NCI-H2081 (cell line): ENCODE results near the gene PATL1.
A peak's percentile ranks its signal among the peaks of the same experiment; 100 is the strongest.
"Not testable (repeated sequence)": the region's sequence is repeated elsewhere in the genome, so short reads cannot be mapped to it uniquely, and the experiment has no call there.

Experiments
- DNase-seq, 2 experiments: peaks; one replicate each; lab custom pipeline; 2025; lab: John Stamatoyannopoulos, UW

Gene PATL1, protein sequence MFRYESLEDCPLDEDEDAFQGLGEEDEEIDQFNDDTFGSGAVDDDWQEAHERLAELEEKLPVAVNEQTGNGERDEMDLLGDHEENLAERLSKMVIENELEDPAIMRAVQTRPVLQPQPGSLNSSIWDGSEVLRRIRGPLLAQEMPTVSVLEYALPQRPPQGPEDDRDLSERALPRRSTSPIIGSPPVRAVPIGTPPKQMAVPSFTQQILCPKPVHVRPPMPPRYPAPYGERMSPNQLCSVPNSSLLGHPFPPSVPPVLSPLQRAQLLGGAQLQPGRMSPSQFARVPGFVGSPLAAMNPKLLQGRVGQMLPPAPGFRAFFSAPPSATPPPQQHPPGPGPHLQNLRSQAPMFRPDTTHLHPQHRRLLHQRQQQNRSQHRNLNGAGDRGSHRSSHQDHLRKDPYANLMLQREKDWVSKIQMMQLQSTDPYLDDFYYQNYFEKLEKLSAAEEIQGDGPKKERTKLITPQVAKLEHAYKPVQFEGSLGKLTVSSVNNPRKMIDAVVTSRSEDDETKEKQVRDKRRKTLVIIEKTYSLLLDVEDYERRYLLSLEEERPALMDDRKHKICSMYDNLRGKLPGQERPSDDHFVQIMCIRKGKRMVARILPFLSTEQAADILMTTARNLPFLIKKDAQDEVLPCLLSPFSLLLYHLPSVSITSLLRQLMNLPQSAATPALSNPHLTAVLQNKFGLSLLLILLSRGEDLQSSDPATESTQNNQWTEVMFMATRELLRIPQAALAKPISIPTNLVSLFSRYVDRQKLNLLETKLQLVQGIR

GRCh38 chr11:59668950-59669610 lies at the start of gene PATL1:
PATL1 (minus strand) TSS chr11:59669037; CDS start chr11:59668895, 142 bp downstream.
- DNase-seq, result peak; percentile 98

GRCh38 chr11:59716051-59716450 lies 47.2 kb upstream of the PATL1 start:
- DNase-seq, result no peak

DNA sequence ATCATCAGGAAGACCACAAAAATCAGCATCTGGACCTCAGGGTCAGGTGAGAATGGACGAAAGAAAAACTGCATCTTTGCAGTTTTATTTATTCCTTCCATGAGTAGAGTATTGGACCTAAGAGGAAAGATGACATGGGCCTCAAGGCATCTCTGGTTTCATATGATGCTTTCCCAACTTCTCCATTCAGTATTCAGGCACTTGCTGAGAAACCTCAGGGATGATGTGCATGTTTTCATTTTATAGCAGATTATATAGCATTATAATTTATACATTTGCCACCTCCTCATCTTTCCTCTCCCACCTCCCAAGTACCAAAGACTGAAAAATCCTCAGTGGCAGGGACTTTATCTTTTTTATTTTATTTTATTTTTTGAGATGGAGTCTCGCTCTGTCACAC lies 44.9 kb upstream of the PATL1 start, which contains the start of gene OR10V1:
Gene OR10V1 (minus strand): TSS at position 101 of the 400 bp plus-strand sequence. CDS start 0 bp downstream, at position 101.
- DNase-seq, result no peak

DNA sequence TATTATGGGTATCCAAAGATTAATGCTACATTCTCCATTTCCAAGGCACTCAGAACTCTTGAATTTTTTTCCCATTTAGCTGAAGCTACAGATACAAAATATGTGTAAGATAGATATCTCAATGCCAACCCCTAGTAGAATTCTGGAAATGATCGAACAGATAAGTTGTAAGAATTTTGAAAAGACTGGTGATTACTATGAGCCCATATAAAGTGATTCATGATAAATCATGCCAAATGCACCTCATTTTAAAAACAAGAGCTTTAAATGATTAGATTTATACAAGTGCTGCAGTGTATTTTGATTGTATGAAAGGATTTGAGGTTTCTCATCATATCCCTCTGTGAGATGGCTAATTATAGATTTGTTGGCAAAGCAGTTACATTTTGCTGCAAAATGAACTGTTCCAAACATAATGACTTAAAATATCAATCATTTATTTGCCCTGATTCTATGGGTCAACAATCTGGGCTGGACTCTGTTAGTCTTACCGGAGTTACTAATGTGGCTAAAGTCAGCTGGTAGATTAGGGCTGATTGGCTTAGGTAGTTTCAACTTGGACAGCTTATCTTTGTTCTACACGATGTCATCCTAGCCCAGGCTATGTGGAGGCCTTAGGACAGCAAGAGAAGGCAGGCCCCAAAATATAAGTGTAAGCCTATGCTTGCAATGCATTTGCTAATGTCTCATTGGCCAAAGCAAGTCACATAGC lies 41.5 kb upstream of the PATL1 start:
- DNase-seq, result no peak

GRCh38 chr11:59708537-59708936 lies 39.7 kb upstream of the PATL1 start:
- no peak for DNase-seq

DNA sequence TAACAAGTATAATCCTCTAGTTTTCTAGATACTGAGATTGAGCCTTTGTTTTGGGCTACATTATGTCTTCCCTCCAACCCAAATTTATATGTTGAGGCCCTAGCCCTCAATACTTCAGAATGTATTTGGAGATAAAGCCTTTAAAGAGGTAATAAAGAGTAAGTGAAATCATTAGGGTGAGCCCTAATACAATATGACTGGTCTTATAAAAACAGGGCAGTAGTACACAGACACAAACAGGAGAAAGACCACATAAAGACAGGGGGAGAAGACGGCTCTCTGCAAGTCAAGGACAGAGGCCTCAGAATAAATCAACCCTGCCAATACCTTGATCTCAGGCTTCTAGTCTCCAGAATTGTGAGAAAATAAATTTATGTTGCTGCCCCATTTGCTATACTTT lies 38.5 kb upstream of the PATL1 start:
- DNase-seq, result no peak

DNA sequence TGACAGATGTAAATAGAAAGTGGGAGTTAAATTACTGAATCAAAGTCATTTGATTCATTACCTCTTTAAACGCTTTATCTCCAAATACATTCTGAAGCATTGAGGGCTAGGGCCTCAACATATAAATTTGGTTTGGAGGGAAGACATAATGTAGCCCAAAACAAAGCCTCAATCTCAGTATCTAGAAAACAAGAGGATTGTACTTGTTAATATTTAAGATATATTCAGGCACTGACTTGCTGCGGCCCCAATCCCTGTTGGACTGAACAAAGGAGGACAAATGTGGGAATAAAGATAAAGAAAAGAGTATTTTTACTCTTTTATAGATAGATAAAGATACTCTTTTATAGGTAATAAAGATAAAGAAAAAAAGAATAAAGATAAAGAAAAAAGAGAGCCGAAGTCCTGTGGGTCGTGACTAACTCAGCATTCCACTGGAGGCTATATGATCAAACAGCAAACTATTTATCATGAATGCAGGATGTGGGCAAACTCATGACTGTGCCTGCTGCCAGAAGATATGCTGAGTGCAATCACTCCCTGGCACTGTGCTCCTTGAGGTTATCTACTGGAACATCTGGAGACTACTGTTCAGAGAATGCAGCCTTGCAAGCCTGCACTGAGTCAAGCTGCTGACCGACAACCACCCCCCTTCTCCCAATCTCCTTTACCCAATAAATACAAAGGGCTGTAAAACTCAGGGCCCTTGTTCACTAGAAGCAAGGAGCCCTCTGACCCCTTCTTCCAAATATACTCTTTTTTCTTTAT lies 37.9 kb upstream of the PATL1 start:
- DNase-seq, result no peak

DNA sequence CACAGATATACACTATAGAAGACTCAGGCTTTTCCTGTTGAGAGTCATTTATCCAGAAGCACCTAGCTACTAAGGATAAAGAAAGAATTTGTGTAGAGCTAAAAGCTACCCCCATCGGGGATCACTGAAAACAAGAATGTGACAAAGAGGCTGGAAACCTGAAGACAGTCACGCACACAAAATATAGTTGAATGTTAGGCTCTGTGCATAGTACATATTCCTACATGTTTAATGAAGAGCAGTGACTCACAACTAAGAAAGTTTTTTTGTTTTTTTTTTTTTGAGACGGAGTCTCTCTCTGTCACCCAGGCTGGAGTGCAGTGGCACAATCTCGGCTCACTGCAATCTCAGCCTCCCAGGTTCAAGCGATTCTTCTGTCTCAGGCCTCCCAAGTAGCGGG lies 36.5 kb upstream of the PATL1 start:
- DNase-seq, result no peak

DNA sequence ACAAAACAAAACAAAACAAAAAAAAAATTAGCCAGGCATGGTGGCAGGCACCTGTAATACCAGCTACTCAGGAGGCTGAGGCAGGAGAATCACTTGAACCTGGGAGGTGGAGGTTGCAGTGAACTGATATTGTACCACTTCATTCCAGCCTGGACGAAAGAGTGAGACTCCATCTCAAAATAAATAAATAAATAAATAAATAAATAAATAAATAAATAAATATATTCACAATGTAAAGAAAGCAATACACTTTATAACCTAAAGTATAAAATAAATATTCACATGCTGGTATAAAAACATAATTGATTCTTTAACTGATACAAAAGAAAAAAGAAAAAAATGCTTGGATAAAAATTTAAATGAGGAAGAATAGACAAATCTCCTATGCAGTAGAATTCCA lies 34.7 kb upstream of the PATL1 start:
- not testable (repeated sequence) for DNase-seq

GRCh38 chr11:59700157-59700556 lies 31.3 kb upstream of the PATL1 start:
- DNase-seq, result not testable (repeated sequence)

GRCh38 chr11:59698506-59698905 lies 29.7 kb upstream of the PATL1 start:
- no peak for DNase-seq

- no peak for DNase-seq
Measured at GRCh38 chr11:59692915-59693314, 24.1 kb upstream of the PATL1 start.

DNA sequence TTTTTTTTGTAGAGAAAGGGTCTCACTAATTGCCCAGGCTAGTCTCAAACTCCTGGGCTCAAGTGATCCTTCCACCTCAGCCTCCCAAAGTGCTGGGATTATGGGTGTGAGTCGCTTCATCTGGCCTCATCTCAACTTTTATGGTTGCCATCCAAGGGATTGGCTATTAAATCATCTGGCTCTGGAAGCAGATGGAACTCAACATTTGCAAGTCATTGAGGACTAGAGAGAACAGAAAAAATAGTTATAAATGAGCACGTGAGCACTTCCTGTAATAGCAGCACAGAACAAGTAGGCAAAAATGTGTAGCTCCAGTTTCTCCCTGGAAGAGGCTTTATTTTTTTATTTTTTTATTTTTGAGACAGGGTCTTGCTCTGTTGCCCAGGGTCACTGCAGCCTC lies 22.3 kb upstream of the PATL1 start:
- DNase-seq, result no peak

GRCh38 chr11:59689015-59689414 lies 20.2 kb upstream of the PATL1 start:
- DNase-seq, result no peak

GRCh38 chr11:59681260-59681725 lies 12.5 kb upstream of the PATL1 start:
- DNase-seq, result peak in 1 of 2 experiments; percentile 33

GRCh38 chr11:59680287-59681154 lies 11.7 kb upstream of the PATL1 start:
- DNase-seq, result peak; percentile 53 to 57

DNA sequence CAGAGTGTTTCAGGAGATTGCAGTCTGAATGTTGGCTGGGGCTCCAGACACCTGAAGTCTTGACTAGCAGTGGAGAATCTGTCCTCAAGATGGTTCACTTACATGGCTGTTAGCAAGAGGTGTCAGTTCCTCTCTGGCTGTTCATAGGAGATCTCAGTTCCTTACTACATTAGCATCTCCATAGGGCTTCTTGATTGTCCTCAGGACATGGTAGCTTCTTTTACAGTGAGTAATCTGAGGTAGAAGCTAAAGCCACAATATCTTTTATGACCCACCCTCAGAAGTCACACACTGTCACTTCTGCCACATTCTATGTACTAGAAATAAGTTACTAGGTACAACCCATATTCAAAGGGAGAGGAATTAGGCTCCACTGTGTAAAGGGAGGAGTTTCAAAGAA lies 10.5 kb upstream of the PATL1 start:
- DNase-seq, result no peak

DNA sequence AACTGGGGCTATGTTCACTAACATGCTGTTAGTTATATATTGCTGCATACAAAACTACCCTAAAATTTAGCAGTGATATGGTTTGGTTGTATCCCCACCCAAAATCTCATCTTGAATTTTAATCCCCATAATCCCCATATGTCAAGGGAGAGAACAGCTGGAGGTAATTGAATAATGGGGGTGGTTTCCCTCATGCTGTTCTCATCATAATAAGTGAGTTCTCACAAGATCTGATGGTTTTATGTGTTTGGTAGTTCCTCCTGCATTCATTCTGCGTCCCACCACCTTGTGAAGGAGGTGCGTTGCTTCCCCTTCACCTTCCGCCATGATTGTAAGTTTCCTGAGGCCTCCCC lies 10.0 kb upstream of the PATL1 start:
- no peak for DNase-seq

GRCh38 chr11:59678118-59678812 lies 9.4 kb upstream of the PATL1 start:
- DNase-seq, result no peak

DNA sequence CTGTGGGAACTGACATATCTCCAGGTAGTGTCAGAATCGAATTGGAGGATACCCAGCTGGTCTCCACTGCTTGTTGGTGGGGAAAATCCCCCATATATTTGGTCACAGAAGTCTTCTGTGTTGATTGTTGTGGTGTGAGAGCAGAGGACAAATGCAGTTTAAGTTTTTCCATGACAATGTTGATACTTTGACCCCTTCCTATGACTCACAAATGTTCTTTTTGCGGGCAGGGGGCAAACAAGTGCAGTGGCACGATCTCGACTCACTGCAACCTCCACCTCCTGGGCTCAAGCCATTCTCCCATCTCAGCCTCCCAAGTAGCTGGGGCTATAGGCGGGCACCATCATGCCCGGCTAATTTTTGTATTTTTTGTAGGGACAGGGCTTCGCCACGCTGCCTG lies 7.4 kb upstream of the PATL1 start:
- no peak for DNase-seq
